NB4 (cell line): ENCODE measurements around the gene EVA1A.

ENCODE experiments used
- DNase-seq: peaks from one replicate; pipeline ENCODE4 v3.0.0; 2010; ENCODE audit warnings: low read depth
- H3K4me3 ChIP-seq: one replicate; pipeline ENCODE4 v1.5.1; 2011; ENCODE audit warnings: mild to moderate bottlenecking, low read depth, low read length, moderate library complexity
- MYC ChIP-seq: IDR thresholded peaks from 2 replicates; pipeline ENCODE4 v1.6.1; 2011; ENCODE audit warnings: low read depth, low read length
- POLR2A ChIP-seq: IDR thresholded peaks from 2 replicates; pipeline ENCODE4 v1.6.1; 2011; ENCODE audit warnings: mild to moderate bottlenecking; ENCODE audit not compliant: insufficient read length; ENCODE audit errors: extremely low read depth
- TF ChIP-seq, protein P1 (sequence below): IDR thresholded peaks from one replicate; pipeline ENCODE4 v1.5.1; 2012; ENCODE audit warnings: low read depth, low read length
- TF ChIP-seq, protein P2 (sequence below): IDR thresholded peaks from 2 replicates; pipeline ENCODE4 v1.6.1; 2011; ENCODE audit warnings: low read depth, low read length

The EVA1A gene

DNA sequence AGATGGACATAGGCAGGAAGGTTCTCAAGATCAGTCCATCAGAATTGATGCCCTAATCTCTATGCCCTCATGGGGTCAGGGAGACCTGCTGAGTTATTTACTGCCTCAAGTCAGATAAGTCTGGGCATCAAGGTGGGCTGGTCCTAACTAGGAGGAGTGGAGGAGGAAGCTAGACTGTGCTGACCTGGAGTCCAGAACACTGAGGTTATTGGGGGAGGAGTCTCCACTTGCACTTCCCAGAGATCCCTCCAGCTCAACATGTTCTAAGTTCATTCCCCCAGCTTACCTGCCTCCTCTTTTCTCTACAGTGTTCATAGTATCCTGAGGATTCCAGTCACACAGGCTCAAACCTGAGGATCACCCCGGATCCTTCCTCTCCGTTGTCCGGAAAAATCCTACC is 19.3 kb downstream of the EVA1A start:
- TF ChIP-seq, protein P1, sequence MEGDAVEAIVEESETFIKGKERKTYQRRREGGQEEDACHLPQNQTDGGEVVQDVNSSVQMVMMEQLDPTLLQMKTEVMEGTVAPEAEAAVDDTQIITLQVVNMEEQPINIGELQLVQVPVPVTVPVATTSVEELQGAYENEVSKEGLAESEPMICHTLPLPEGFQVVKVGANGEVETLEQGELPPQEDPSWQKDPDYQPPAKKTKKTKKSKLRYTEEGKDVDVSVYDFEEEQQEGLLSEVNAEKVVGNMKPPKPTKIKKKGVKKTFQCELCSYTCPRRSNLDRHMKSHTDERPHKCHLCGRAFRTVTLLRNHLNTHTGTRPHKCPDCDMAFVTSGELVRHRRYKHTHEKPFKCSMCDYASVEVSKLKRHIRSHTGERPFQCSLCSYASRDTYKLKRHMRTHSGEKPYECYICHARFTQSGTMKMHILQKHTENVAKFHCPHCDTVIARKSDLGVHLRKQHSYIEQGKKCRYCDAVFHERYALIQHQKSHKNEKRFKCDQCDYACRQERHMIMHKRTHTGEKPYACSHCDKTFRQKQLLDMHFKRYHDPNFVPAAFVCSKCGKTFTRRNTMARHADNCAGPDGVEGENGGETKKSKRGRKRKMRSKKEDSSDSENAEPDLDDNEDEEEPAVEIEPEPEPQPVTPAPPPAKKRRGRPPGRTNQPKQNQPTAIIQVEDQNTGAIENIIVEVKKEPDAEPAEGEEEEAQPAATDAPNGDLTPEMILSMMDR: no peak
- TF ChIP-seq POLR2A (no peak), MYC (no peak)
- TF ChIP-seq, protein P2, sequence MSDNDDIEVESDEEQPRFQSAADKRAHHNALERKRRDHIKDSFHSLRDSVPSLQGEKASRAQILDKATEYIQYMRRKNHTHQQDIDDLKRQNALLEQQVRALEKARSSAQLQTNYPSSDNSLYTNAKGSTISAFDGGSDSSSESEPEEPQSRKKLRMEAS: no peak
- no peak for DNase-seq
- H3K4me3 ChIP-seq: no peak overlapping the region

DNA sequence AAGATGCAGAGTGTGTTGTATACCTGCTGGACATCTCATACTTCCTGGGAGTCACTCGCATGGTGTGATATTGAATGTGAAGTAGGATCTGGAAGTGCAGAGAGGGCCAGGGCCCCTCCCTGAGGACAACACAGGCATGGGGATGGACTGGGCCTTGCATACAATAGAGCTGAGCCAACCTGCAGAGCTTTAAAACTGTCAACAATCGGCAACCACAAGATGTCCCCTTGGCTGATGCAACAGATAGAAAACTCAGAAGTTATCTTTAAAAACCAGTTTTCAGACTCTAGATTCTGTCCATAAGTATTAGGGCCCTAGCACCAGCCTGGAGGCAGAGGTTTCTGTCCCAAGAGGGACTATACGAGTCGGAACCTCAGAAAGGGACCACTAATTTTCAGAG is 19.7 kb downstream of the EVA1A start:
- no peak for TF ChIP-seq MYC
- TF ChIP-seq, protein P1: no peak
- TF ChIP-seq POLR2A: no peak
- TF ChIP-seq, protein P2: no peak
- DNase-seq: no peak
- no peak overlapping the region for H3K4me3 ChIP-seq

DNA sequence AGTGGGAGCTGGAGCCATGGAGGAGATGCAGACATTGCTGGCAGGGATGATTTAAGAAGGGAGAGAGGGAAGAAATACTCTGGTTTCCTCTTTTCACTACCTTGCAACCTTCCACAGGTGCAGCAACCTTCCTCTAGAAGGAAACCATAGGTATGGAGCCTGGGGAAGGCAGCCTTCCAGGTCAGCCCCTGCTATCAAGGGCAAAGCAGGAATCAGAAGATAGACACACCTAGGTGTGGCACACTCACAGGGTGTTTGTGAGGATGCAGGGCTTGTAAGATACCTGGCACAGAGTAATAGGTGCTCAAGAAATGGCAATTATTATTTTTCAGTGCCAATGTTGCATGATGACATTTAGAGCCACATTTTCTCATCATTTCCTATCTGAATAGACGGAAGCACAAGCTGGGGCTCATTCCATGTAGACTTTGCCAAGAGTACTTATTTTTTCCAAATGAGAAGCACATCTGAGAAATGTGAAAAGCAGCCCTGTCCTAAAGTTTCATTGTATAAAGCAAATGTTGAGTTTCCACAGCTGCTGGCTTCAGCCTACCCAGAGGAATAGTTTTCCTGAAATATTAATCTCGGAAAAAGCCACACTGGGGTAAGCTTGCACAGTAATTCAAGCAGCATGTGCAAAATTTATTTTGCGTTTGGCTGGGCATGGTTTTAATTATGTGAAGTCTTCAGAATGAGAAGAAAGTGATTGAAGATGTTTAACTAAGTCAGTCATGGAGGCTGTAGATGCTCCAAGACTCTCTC is 20.6 kb downstream of the EVA1A start:
- TF ChIP-seq, protein P2: no peak
- TF ChIP-seq, protein P1: no peak
- TF ChIP-seq MYC: no peak
- no peak for DNase-seq
- no peak overlapping the region for H3K4me3 ChIP-seq

DNA sequence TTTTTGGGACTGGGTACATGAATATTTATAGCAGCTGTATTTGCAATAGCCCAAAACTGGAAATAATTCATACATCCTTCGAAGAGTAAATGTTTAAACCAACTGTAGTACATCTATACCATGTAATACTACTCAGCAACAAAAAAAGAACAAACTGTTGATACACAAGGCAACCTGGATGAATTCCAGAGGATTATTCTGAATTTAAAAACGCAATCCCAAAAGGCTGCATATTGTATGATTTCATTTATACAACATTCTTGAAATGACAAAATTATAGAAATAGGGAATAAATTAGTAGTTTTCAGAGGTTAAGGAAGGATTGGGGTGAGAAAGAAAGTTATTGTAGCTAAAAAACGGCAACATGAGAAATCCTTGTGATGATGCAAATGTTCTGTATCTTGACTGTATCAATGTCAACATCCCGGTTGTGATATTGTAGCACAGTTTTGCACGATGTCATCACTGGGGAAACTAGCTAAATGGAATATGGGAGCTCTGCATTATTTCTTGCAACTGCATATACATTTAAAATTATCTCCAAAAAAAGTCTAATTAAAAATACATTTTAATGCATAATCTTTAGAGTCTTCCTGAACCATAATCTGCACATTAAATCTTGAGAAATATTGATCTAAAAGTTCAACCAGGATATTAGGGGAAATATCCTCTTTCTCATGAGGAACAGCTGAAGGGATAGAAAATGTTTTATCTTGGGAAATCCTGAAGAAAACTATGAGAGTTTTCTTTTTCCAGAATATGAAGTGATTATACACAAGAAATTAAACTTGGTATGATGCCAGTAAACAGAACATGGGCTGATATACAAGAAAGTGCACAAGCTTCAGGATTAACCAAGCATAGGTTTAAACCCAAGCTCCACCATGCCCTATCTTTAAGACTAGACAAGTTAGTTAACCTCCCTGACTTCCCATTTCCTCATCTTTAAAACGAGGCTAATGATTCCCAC is 21.9 kb downstream of the EVA1A start:
- DNase-seq: no peak
- no peak overlapping the region for H3K4me3 ChIP-seq
- TF ChIP-seq MYC: no peak

DNA sequence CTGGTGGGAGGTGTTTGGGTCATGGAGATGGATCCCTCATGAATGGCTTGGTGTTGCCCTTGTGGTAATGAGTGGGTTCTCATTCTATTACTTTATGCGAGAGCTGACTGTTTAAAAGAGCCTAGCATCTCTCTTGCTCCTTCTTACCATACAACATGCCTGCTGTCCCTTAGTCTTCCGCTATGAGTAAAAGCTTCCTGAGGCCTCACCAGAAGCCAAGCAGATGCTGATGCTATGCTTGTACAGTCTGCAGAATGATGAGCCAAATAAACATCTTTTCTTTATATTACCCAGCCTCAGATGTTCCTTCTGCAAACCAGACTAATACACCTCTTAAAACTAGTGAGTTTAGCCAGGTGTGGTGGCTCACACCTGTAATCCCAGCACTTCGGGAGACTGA is 23.1 kb downstream of the EVA1A start:
- no peak for DNase-seq
- TF ChIP-seq, protein P2: no peak
- TF ChIP-seq, protein P1: no peak
- no peak for TF ChIP-seq POLR2A
- no peak overlapping the region for H3K4me3 ChIP-seq

DNA sequence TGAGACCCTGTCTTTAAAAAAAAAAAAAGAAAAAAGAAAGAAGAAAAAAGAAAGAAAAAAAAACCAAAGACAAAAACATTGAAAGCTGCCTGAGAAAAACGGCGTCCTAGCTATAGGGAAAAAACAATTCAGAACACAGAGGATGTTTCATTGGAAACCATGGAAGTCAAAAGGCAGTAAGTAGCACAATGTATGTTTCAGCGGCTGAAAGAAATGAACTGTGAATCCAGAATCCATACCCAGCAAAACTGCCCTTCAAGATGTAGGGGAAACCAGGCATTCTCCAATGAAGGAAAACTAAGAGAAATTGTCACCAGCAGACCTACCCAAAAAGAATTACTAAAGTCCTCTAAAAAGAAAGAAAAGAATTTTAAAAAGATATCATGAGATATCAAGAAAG is 27.6 kb downstream of the EVA1A start:
- no peak overlapping the region for H3K4me3 ChIP-seq
- no peak for DNase-seq
- TF ChIP-seq, protein P2: no peak
- TF ChIP-seq MYC (no peak), POLR2A (no peak)
- TF ChIP-seq, protein P1: no peak
